GM23248 (cell line): ENCODE results near the gene CDK15. TPM values are rescaled to one million over a fixed set of nuclear protein-coding genes. Genes with fewer than 3 reads are reported as not detected.

Experiments
- DNase-seq: peaks from one replicate; pipeline ENCODE4 v3.0.0-alpha.2; 2015
- H2AFZ ChIP-seq: fragments of 200-600 bp; sonication (generic); 2 replicates; pipeline ENCODE4 v1.6.1; 2016; ENCODE audit warnings: antibody characterized with exemption
- H3F3A ChIP-seq: fragments of 200-600 bp; sonication (generic); 2 replicates; pipeline ENCODE4 v1.6.1; 2016; ENCODE audit warnings: mild to moderate bottlenecking, antibody characterized with exemption, mixed run types; ENCODE audit not compliant: insufficient read depth
- H3K27ac ChIP-seq: fragments of 200-600 bp; sonication (generic); 2 replicates; pipeline ENCODE4 v1.5.1; 2016; ENCODE audit warnings: mild to moderate bottlenecking
- H3K27me3 ChIP-seq: fragments of 200-600 bp; sonication (generic); replicated peaks from 2 replicates; pipeline ENCODE4 v1.6.1; 2016; ENCODE audit warnings: mild to moderate bottlenecking; ENCODE audit not compliant: insufficient read depth
- H3K36me3 ChIP-seq: fragments of 200-600 bp; sonication (generic); 2 replicates; pipeline ENCODE4 v1.6.1; 2016; ENCODE audit warnings: low read depth, mild to moderate bottlenecking
- H3K4me1 ChIP-seq: fragments of 200-600 bp; sonication (generic); 2 replicates; pipeline ENCODE4 v1.6.1; 2016; ENCODE audit warnings: mild to moderate bottlenecking; ENCODE audit not compliant: insufficient read depth
- H3K4me2 ChIP-seq: fragments of 200-600 bp; sonication (generic); one replicate; pipeline ENCODE4 v1.6.1; 2016; ENCODE audit warnings: mild to moderate bottlenecking; ENCODE audit not compliant: unreplicated experiment
- H3K4me3 ChIP-seq: fragments of 200-600 bp; sonication (generic); 2 replicates; pipeline ENCODE4 v1.5.1; 2016; ENCODE audit warnings: mild to moderate bottlenecking
- H3K79me2 ChIP-seq: fragments of 200-600 bp; sonication (generic); 2 replicates; pipeline ENCODE4 v1.6.1; 2016; ENCODE audit warnings: mild to moderate bottlenecking; ENCODE audit not compliant: insufficient read depth
- H3K9ac ChIP-seq: fragments of 200-600 bp; sonication (generic); 2 replicates; pipeline ENCODE4 v1.6.1; 2016; ENCODE audit warnings: mild to moderate bottlenecking
- H3K9me2 ChIP-seq: fragments of 200-600 bp; sonication (generic); 2 replicates; pipeline ENCODE4 v1.6.1; 2016; ENCODE audit warnings: mixed run types, mild to moderate bottlenecking, moderate library complexity; ENCODE audit not compliant: insufficient read depth
- H3K9me3 ChIP-seq: fragments of 200-600 bp; sonication (generic); one replicate; pipeline ENCODE4 v1.6.1; 2017; ENCODE audit warnings: low read depth
- H4K20me1 ChIP-seq: fragments of 200-600 bp; sonication (generic); 2 replicates; pipeline ENCODE4 v1.6.0; 2016; ENCODE audit not compliant: insufficient read depth
- EZH2 ChIP-seq: fragments of 200-600 bp; sonication (generic); IDR thresholded peaks from 2 replicates; pipeline ENCODE4 v1.6.1; 2018; ENCODE audit warnings: antibody characterized with exemption, mild to moderate bottlenecking; ENCODE audit not compliant: insufficient read depth, poor library complexity, severe bottlenecking
- EZH2phosphoT487 ChIP-seq: fragments of 200-600 bp; sonication (generic); IDR thresholded peaks from 2 replicates; pipeline ENCODE4 v1.6.1; 2018; ENCODE audit warnings: antibody characterized with exemption, moderate library complexity, mild to moderate bottlenecking, low read depth; ENCODE audit not compliant: insufficient read depth
- WGBS, 2 experiments: methylation state at CpG; one replicate each; pipeline ENCODE4 v1.1.6; 2015 to 2017; ENCODE audit warnings: low lambda C conversion rate in 2 of 2, low coverage in 1 of 2; ENCODE audit errors: missing lambda C conversion rate in 2 of 2; 5-methylcytosine and 5-hydroxymethylcytosine counted together
- in situ Hi-C: fragments of 300-500 bp; cut with MboI; formaldehyde crosslinking; loops from 2 replicates; pipeline ENCODE4 v1.15.0; 2020
- polyA plus RNA-seq: library from polyadenylated mRNA; unstranded; fragments of >200 nt; fragmentation: Nextera tagmentation; extraction: Ambion mirVana; gene quantifications from 2 replicates; pipeline ENCODE4 v1.2.1, GENCODE V29; 2016
- total RNA-seq: library from RNA; depleted of rRNA; stranded (reverse); fragments of >200 nt; shearing (Covaris generic); gene quantifications from 2 replicates; pipeline ENCODE4 v1.2.3, GENCODE V29; 2014

The CDK15 gene
- total and polyA plus RNA-seq, 2 experiments from 2014 or later, result 0.88 to 1.3 TPM

DNA sequence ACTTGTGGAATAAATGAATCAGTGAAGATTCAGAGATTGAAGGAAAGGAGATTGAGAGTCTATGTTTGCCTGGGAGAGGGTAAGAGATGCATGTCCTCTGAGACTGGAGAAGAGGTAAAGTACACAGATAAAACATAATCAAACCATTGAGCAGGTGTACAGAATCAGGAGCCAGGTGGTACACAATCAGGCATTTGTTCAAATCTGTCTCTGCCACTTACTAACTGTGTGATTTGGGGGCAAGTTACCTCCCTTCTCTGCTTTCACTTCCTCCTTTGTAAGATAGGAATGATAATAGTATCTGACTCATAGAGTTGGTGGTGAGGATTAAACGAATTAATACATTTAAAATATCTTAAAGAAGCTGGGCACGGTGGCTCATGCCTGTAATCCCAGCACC lies 94.0 kb downstream of the CDK15 start:
- TF ChIP-seq EZH2 (no peak), EZH2phosphoT487 (no peak)
- Histone ChIP-seq H3K4me3 (no peak overlapping the region), H3K27ac (no peak overlapping the region), H3K9me2 (no peaks in the 10 kb centered on the region), H3K27me3 (peaks cover 5% of the 10 kb centered on the region; the same call in 1 of the 2 replicates), H4K20me1 (no peaks in the 10 kb centered on the region), H3K36me3 (no peaks in the 10 kb centered on the region), H3K4me1 (peaks cover 14% of the 10 kb centered on the region; the same call in 1 of the 2 replicates), H3K79me2 (no peaks in the 10 kb centered on the region), H2AFZ (no peak overlapping the region), H3F3A (peaks cover 4% of the 10 kb centered on the region; the same call in 1 of the 2 replicates), H3K9ac (no peak overlapping the region), H3K9me3 (no peaks in the 10 kb centered on the region), H3K4me2 (peak overlapping the region; percentile 17)
- WGBS, 2 experiments, result 20 to 25% methylated on average over 2 of the region's 2 CpGs
- in situ Hi-C loops, result no loop called here
- DNase-seq, result peak; percentile 44

DNA sequence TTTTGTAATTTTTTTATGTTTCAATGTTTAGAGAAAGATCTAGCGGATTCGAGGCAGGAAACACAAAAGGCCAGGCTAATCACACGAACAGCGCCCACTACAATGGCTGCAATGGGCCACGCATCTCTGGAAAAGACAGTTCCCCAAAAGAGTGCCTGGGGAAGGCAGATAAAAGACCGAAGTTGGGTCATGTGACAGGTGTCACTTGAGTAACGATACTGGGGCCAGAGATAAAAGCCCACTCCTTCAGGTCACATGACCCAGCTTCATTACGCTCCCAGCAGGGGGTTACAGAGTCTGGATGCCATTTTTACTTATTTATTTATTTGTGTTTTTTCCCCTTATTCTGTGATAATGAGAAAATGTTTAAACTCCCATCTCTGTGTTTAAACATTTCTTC lies 95.4 kb downstream of the CDK15 start:
- DNase-seq, result no peak
- no peak overlapping the region for H3K4me2 ChIP-seq
- H3K4me3 ChIP-seq, result no peak overlapping the region
- in situ Hi-C loops, result no loop called here
- no peaks in the 10 kb centered on the region for H3K79me2 ChIP-seq
- H2AFZ ChIP-seq, result no peak overlapping the region
- H3F3A ChIP-seq, result peaks cover 4% of the 10 kb centered on the region; the same call in 1 of the 2 replicates
- H3K9me2 ChIP-seq, result no peaks in the 10 kb centered on the region
- no peak overlapping the region for H3K27ac ChIP-seq
- H3K4me1 ChIP-seq, result peaks cover 14% of the 10 kb centered on the region; the same call in 1 of the 2 replicates
- H3K9me3 ChIP-seq, result no peaks in the 10 kb centered on the region
- H3K27me3 ChIP-seq, result peaks cover 1% of the 10 kb centered on the region; the same call in 1 of the 2 replicates
- no peaks in the 10 kb centered on the region for H4K20me1 ChIP-seq
- no peak overlapping the region for H3K9ac ChIP-seq
- TF ChIP-seq EZH2 (no peak), EZH2phosphoT487 (no peak)
- WGBS, 2 experiments, result 69 to 71% methylated on average over 8 of the region's 8 CpGs
- no peaks in the 10 kb centered on the region for H3K36me3 ChIP-seq

DNA sequence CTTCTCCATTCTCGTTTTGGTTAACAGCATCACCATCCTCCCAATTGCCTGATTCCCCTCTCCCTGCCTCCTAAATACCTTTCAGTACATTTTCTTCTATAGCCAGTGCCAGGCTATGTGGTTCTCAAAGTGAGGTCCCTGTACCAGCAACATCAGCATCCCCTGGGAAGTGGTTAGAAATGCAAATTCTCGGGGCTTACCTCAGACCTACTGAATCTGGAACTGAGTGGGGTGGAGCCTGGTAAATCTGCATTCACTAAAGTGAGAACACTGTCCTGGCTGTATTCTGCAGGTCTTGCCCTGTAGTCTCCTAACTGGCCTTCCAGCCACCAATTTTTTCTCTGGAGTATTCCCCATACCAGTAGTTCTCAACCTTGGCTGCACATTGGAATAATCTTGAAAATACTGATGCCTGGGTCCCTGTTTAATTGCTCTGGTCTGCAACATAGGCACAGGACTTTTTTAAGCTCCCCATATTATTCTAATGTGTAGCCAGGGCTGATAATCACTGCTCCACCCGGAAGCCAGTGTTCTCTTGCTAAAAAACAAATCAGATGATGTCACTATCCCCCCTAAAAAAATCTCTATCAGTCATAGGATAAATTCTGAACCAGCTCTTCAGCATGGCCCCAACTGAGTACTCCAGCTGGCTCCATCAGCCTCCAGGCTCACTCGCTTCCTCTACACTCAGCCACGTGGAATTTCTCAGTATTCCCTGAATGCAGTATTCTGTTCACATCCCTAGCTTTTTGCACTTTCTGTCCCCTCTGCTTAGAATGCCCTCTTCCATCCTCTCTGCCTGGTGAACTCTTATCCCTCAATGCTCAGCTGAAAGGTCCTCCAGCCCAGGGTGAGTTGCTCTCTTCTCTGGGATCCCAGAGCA lies 98.4 kb downstream of the CDK15 start:
- peak overlapping the region; percentile 12 for H3K4me2 ChIP-seq
- peak; percentile 59 for DNase-seq

DNA sequence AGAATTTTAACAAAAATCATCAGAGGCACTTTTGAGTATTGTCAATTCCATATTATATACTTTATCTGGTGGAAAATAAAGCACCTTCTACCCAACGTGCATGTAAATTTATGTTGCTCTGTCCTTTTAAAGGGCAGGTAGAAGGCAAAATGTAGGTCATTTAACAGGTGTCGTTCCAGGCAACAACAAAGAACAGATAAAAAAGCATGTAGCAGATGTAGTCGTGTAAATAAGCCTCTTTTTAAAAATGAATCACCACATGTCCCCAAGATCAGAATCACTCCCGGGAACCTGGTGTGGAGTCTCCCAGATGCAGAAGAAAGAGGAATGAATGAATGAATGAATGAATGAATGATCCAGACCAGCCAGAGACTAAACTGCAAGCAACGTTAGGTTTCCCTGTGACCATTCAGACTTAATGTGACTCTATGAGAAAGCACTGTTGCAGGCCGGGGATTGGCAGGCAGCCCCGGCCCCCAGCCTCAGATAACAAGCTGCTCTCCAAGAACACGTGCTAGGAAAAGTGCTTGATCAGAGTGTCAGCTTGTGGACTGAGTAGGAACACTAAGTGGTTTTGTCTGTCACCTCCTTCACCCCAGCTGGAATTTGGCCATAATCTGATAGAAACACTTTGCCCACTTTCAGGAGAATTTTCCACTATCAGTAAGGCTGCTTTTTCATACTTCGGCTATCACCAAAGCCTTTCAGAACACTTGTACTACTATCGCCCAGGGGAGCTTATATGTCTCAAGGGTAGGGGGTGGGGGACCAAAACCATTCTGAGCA lies 100.6 kb downstream of the CDK15 start:
- Histone ChIP-seq H3K27ac (no peak overlapping the region), H3K4me1 (peaks cover 28% of the 10 kb centered on the region), H3K4me2 (no peak overlapping the region), H3K36me3 (no peaks in the 10 kb centered on the region), H2AFZ (no peak overlapping the region), H3K9me3 (no peaks in the 10 kb centered on the region), H3K9ac (no peak overlapping the region), H3K9me2 (no peaks in the 10 kb centered on the region), H3K27me3 (no peaks in the 10 kb centered on the region), H3F3A (peaks cover 10% of the 10 kb centered on the region), H4K20me1 (no peaks in the 10 kb centered on the region), H3K4me3 (no peak overlapping the region), H3K79me2 (no peaks in the 10 kb centered on the region)
- 68 to 72% methylated on average over 10 of the region's 10 CpGs for WGBS, 2 experiments
- TF ChIP-seq EZH2phosphoT487 (no peak), EZH2 (no peak)
- in situ Hi-C loops, result no loop called here
- DNase-seq, result no peak

More for the DNA sequence above, 98.4 kb downstream of the CDK15 start:
- Histone ChIP-seq H3K27ac (no peak overlapping the region), H3K9me3 (no peaks in the 10 kb centered on the region), H3K27me3 (no peaks in the 10 kb centered on the region), H3K4me1 (peaks cover 27% of the 10 kb centered on the region), H3K4me3 (no peak overlapping the region), H3K9me2 (no peaks in the 10 kb centered on the region), H3K79me2 (no peaks in the 10 kb centered on the region), H2AFZ (peak overlapping the region; percentile 11; the same call in 1 of the 2 replicates), H3K36me3 (no peaks in the 10 kb centered on the region), H3F3A (peaks cover 15% of the 10 kb centered on the region), H3K9ac (no peak overlapping the region), H4K20me1 (no peaks in the 10 kb centered on the region)
- no peak for TF ChIP-seq EZH2phosphoT487
- no peak for TF ChIP-seq EZH2
- 42 to 45% methylated on average over 5 of the region's 5 CpGs for whole genome bisulfite sequencing, 2 experiments
- in situ Hi-C loops, result no loop called here
